ENCODE measurements around the gene TNKS1BP1. TPM values are rescaled to one million over a fixed set of nuclear protein-coding genes. Genes with fewer than 3 reads are reported as not detected.

Gene TNKS1BP1
- polyA plus RNA-seq, 1 experiment, result 73.7 TPM

GRCh38 chr11:57273448-57274058 is 51.2 kb downstream of the TNKS1BP1 start:
- POLR2A ChIA-PET, result no interaction called here
- H3K4me3 ChIP-seq (ENCODE audit: low read depth, low read length), result no peak overlapping the region
- H3K36me3 ChIP-seq (ENCODE audit: control insufficient read depth, insufficient read depth, low read length), result no peaks in the 10 kb centered on the region
- CTCF ChIA-PET, result interaction anchor here (1.3 to 4.1 kb wide), 2 partner anchors 9 to 23 kb away, joined by 5 to 35 read pairs; no protein-coding TSS in a partner anchor
- TF ChIP-seq CTCF (IDR thresholded peaks at IDR 0.05; ENCODE audit: insufficient read depth, low read depth, low read length), result no peak
- DNase-seq (ENCODE audit: low read depth), result no peak
- H3K27me3 ChIP-seq (ENCODE audit: control insufficient read depth, insufficient read depth, low read length), result 0 out of 2 replicates have a peak, but pooled peaks cover 1% of the 10 kb centered on the region

- Histone ChIP-seq H3K36me3 (ENCODE audit: control insufficient read depth, insufficient read depth, low read length) (no peaks in the 10 kb centered on the region), H3K27me3 (ENCODE audit: control insufficient read depth, insufficient read depth, low read length) (0 out of 2 replicates have a peak, but pooled peaks cover 1% of the 10 kb centered on the region), H3K4me3 (ENCODE audit: low read depth, low read length) (no peak overlapping the region)
- CTCF ChIA-PET, result interaction anchor here (0.9 to 4.4 kb wide), 4 partner anchors 20 to 276 kb away, joined by 3 to 23 read pairs (median 4); no protein-coding TSS in a partner anchor
- POLR2A ChIA-PET, result no interaction called here
- DNase-seq (ENCODE audit: low read depth), result no peak
- no peak for TF ChIP-seq CTCF (IDR thresholded peaks at IDR 0.05; ENCODE audit: insufficient read depth, low read depth, low read length)
Measured at GRCh38 chr11:57269571-57270021, 55.2 kb downstream of the TNKS1BP1 start.

GRCh38 chr11:57266157-57266556 is 58.6 kb downstream of the TNKS1BP1 start:
- TF ChIP-seq CTCF (IDR thresholded peaks at IDR 0.05; ENCODE audit: insufficient read depth, low read depth, low read length), result no peak
- Histone ChIP-seq H3K27me3 (ENCODE audit: control insufficient read depth, insufficient read depth, low read length) (peaks cover 1% of the 10 kb centered on the region; the same call in 1 of the 2 replicates), H3K4me3 (ENCODE audit: low read depth, low read length) (no peak overlapping the region), H3K36me3 (ENCODE audit: control insufficient read depth, insufficient read depth, low read length) (no peaks in the 10 kb centered on the region)
- ChIA-PET POLR2A (no interaction called here), CTCF (interaction anchor here (1.5 to 8.1 kb wide), 2 partner anchors 12 to 16 kb away, joined by 4 to 54 read pairs; no protein-coding TSS in a partner anchor)
- no peak for DNase-seq (ENCODE audit: low read depth)

- H3K4me3 ChIP-seq (ENCODE audit: low read depth, low read length), result no peak overlapping the region
- ChIA-PET POLR2A (no interaction called here), CTCF (interaction anchor here (1.3 to 8.1 kb wide), 2 partner anchors 13 to 14 kb away, joined by 6 to 54 read pairs; no protein-coding TSS in a partner anchor)
Measured at GRCh38 chr11:57263351-57263750, 61.4 kb downstream of the TNKS1BP1 start.

More at GRCh38 chr11:57263351-57263750, 61.4 kb downstream of the TNKS1BP1 start:
- Histone ChIP-seq H3K27me3 (ENCODE audit: control insufficient read depth, insufficient read depth, low read length) (no peaks in the 10 kb centered on the region; the same call in 1 of the 2 replicates), H3K36me3 (ENCODE audit: control insufficient read depth, insufficient read depth, low read length) (no peaks in the 10 kb centered on the region)
- no peak for TF ChIP-seq CTCF (IDR thresholded peaks at IDR 0.05; ENCODE audit: insufficient read depth, low read depth, low read length)
- DNase-seq (ENCODE audit: low read depth), result no peak
